HG03439 (cell line): ENCODE measurements around the gene SCN1B.
"Not testable (repeated sequence)": the region's sequence is repeated elsewhere in the genome, so short reads cannot be mapped to it uniquely, and the experiment has no call there.

Experiments
- ATAC-seq: cut with Tn5 transposase; IDR thresholded peaks from one replicate; pipeline ENCODE4 v1.9.1; 2021; ENCODE audit warnings: mild to moderate bottlenecking, moderate library complexity; ENCODE audit not compliant: unreplicated experiment

Gene SCN1B

GRCh38 chr19:35015954-35016351 is 14.3 kb upstream of the SCN1B start:
- no peak for ATAC-seq

- ATAC-seq = no peak
Observed at GRCh38 chr19:35017507-35017906, 12.8 kb upstream of the SCN1B start.

- ATAC-seq = no peak
Observed at GRCh38 chr19:35018379-35018778, 11.9 kb upstream of the SCN1B start.

- no peak for ATAC-seq
Observed at GRCh38 chr19:35019144-35019543, 11.1 kb upstream of the SCN1B start.

- ATAC-seq = no peak
Observed at GRCh38 chr19:35021016-35021415, 9.3 kb upstream of the SCN1B start.

- ATAC-seq = no peak
Observed at GRCh38 chr19:35021596-35021995, 8.7 kb upstream of the SCN1B start.

- no peak for ATAC-seq
Observed at GRCh38 chr19:35022460-35022859, 7.8 kb upstream of the SCN1B start.

GRCh38 chr19:35023428-35023827 is 6.8 kb upstream of the SCN1B start:
- no peak for ATAC-seq

GRCh38 chr19:35024095-35024494 is 6.2 kb upstream of the SCN1B start:
- ATAC-seq = no peak

GRCh38 chr19:35025969-35026368 is 4.3 kb upstream of the SCN1B start:
- no peak for ATAC-seq

- ATAC-seq = no peak
Observed at GRCh38 chr19:35026418-35026817, 3.9 kb upstream of the SCN1B start.

GRCh38 chr19:35027009-35027408 is 3.3 kb upstream of the SCN1B start:
- no peak for ATAC-seq

GRCh38 chr19:35027851-35028599 is 2.2 kb upstream of the SCN1B start:
- ATAC-seq = no peak

GRCh38 chr19:35028600-35028885 is 1.7 kb upstream of the SCN1B start:
- ATAC-seq = not testable (repeated sequence)

- not testable (repeated sequence) for ATAC-seq
Observed at GRCh38 chr19:35029275-35029736, 964 bp upstream of the SCN1B start.

GRCh38 chr19:35029737-35030256 is 473 bp upstream of the SCN1B start:
- ATAC-seq = no peak

- ATAC-seq = no peak
Observed at GRCh38 chr19:35031072-35031881, 1.0 kb downstream of the SCN1B start.

- no peak for ATAC-seq
Observed at GRCh38 chr19:35032356-35032865, 2.1 kb downstream of the SCN1B start.

GRCh38 chr19:35033067-35034004 is 3.1 kb downstream of the SCN1B start:
- no peak for ATAC-seq

- ATAC-seq = no peak
Observed at GRCh38 chr19:35034005-35034502, 3.8 kb downstream of the SCN1B start.
